Neural cell (in vitro differentiated cells): ENCODE results near the gene CROCC. TPM values are rescaled to one million over a fixed set of nuclear protein-coding genes. Genes with fewer than 3 reads are reported as not detected.

Source experiments
- H2AFZ ChIP-seq: fragments of 200-600, 300-800 bp; sonication (generic), shearing (Covaris generic); 2 replicates; pipeline ENCODE4 v1.6.0; 2014; ENCODE audit warnings: low read depth, mild to moderate bottlenecking, antibody characterized with exemption, low read length, moderate library complexity
- H3F3A ChIP-seq: fragments of 200-600 bp; shearing (Covaris generic); 2 replicates; pipeline ENCODE4 v1.6.1; 2016; ENCODE audit warnings: mild to moderate bottlenecking, moderate library complexity, mixed read lengths, antibody characterized with exemption, low read length; ENCODE audit not compliant: insufficient read depth, poor library complexity, severe bottlenecking
- H3K27ac ChIP-seq: fragments of 200-600, 300-800 bp; sonication (generic), shearing (Covaris generic); 2 replicates; pipeline ENCODE4 v1.5.1; 2014; ENCODE audit warnings: mild to moderate bottlenecking, low read length, moderate library complexity
- H3K27me3 ChIP-seq: fragments of 300-800, 200-600 bp; sonication (generic), shearing (Covaris generic); 2 replicates; pipeline ENCODE4 v1.6.0; 2014; ENCODE audit warnings: mild to moderate bottlenecking, low read depth, low read length, moderate library complexity; ENCODE audit not compliant: insufficient read depth
- H3K36me3 ChIP-seq: fragments of 300-800, 200-600 bp; sonication (generic), shearing (Covaris generic); 2 replicates; pipeline ENCODE4 v1.5.1; 2014; ENCODE audit warnings: mild to moderate bottlenecking, antibody characterized with exemption, low read length, moderate library complexity; ENCODE audit not compliant: insufficient read depth
- H3K4me2 ChIP-seq: fragments of 300-800, 200-600 bp; sonication (generic), shearing (Covaris generic); 2 replicates; pipeline ENCODE4 v1.6.0; 2014; ENCODE audit warnings: mild to moderate bottlenecking, low read length
- H3K4me3 ChIP-seq: fragments of 300-800, 200-600 bp; sonication (generic), shearing (Covaris generic); 2 replicates; pipeline ENCODE4 v1.5.1; 2014; ENCODE audit warnings: mild to moderate bottlenecking, low read length, moderate library complexity
- H3K79me2 ChIP-seq: fragments of 200-600 bp; shearing (Covaris generic); replicated peaks from 2 replicates; pipeline ENCODE4 v1.6.0; 2014; ENCODE audit warnings: mild to moderate bottlenecking, low read length, moderate library complexity; ENCODE audit not compliant: insufficient read depth
- H3K9ac ChIP-seq: fragments of 300-800, 200-600 bp; sonication (generic), shearing (Covaris generic); 2 replicates; pipeline ENCODE4 v1.6.1; 2016; ENCODE audit warnings: mild to moderate bottlenecking, low read length, mixed read lengths
- H3K9me2 ChIP-seq: fragments of 200-600 bp; shearing (Covaris generic); 2 replicates; pipeline ENCODE4 v1.6.1; 2016; ENCODE audit warnings: mild to moderate bottlenecking, low read length, mixed read lengths; ENCODE audit not compliant: insufficient read depth
- H3K9me3 ChIP-seq: fragments of 200-600, 300-800 bp; sonication (generic), shearing (Covaris generic); 2 replicates; pipeline ENCODE4 v1.6.1; 2016; ENCODE audit warnings: mild to moderate bottlenecking, mixed run types, low read length, moderate library complexity, mixed read lengths
- H4K20me1 ChIP-seq: fragments of 200-600 bp; shearing (Covaris generic); 2 replicates; pipeline ENCODE4 v1.6.1; 2016; ENCODE audit warnings: mild to moderate bottlenecking, mixed run types; ENCODE audit not compliant: insufficient read depth
- CTCF ChIP-seq: fragments of 450-650 bp; IDR thresholded peaks from 2 replicates; pipeline ENCODE4 v1.5.1; 2014; ENCODE audit warnings: antibody characterized with exemption, mild to moderate bottlenecking, moderate library complexity; ENCODE audit not compliant: poor library complexity, severe bottlenecking
- EP300 ChIP-seq: fragments of 450-650 bp; conservative IDR thresholded peaks from 2 replicates; pipeline ENCODE4 v1.6.1; 2014; ENCODE audit warnings: antibody characterized with exemption, mild to moderate bottlenecking, moderate library complexity; ENCODE audit not compliant: poor library complexity, severe bottlenecking
- EZH2 ChIP-seq: fragments of 200-600, 300-800 bp; shearing (Covaris generic), sonication (generic); IDR thresholded peaks from 2 replicates; pipeline ENCODE4 v1.6.1; 2014; ENCODE audit warnings: antibody characterized with exemption, low read length, borderline replicate concordance, mild to moderate bottlenecking; ENCODE audit not compliant: insufficient read depth, poor library complexity, severe bottlenecking
- MXI1 ChIP-seq: fragments of 450-650 bp; conservative IDR thresholded peaks from 2 replicates; pipeline ENCODE4 v1.6.1; 2014; ENCODE audit warnings: antibody characterized with exemption, mild to moderate bottlenecking; ENCODE audit not compliant: poor library complexity, severe bottlenecking
- POLR2AphosphoS5 ChIP-seq: IDR thresholded peaks from 2 replicates; pipeline ENCODE4 v1.6.1; 2012
- RAD21 ChIP-seq: fragments of 450-650 bp; conservative IDR thresholded peaks from 2 replicates; pipeline ENCODE4 v1.6.1; 2014; ENCODE audit warnings: antibody characterized with exemption, mild to moderate bottlenecking, moderate library complexity
- SMC3 ChIP-seq: fragments of 450-650 bp; conservative IDR thresholded peaks from 2 replicates; pipeline ENCODE4 v1.6.1; 2014; ENCODE audit warnings: antibody characterized with exemption, mild to moderate bottlenecking, moderate library complexity; ENCODE audit not compliant: poor library complexity
- TAF1 ChIP-seq: IDR thresholded peaks from 2 replicates; pipeline ENCODE4 v1.6.1; 2012; ENCODE audit warnings: low read depth
- polyA plus RNA-seq: library from polyadenylated mRNA; depleted of rRNA; stranded (reverse); fragments of >200 nt; gene quantifications from 2 replicates; pipeline ENCODE4 v1.2.3, GENCODE V29; 2014
- TF ChIP-seq, protein P1 (sequence below): IDR thresholded peaks from 2 replicates; pipeline ENCODE4 v1.6.1; 2012; ENCODE audit warnings: borderline replicate concordance

Gene CROCC
- polyA plus RNA-seq, 1 donor from 2014 or later: 26.3 TPM

- no peak for TF ChIP-seq EZH2
- TF ChIP-seq SMC3: no peak
- TF ChIP-seq, protein P1, sequence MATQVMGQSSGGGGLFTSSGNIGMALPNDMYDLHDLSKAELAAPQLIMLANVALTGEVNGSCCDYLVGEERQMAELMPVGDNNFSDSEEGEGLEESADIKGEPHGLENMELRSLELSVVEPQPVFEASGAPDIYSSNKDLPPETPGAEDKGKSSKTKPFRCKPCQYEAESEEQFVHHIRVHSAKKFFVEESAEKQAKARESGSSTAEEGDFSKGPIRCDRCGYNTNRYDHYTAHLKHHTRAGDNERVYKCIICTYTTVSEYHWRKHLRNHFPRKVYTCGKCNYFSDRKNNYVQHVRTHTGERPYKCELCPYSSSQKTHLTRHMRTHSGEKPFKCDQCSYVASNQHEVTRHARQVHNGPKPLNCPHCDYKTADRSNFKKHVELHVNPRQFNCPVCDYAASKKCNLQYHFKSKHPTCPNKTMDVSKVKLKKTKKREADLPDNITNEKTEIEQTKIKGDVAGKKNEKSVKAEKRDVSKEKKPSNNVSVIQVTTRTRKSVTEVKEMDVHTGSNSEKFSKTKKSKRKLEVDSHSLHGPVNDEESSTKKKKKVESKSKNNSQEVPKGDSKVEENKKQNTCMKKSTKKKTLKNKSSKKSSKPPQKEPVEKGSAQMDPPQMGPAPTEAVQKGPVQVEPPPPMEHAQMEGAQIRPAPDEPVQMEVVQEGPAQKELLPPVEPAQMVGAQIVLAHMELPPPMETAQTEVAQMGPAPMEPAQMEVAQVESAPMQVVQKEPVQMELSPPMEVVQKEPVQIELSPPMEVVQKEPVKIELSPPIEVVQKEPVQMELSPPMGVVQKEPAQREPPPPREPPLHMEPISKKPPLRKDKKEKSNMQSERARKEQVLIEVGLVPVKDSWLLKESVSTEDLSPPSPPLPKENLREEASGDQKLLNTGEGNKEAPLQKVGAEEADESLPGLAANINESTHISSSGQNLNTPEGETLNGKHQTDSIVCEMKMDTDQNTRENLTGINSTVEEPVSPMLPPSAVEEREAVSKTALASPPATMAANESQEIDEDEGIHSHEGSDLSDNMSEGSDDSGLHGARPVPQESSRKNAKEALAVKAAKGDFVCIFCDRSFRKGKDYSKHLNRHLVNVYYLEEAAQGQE: no peak
- no peak for TF ChIP-seq MXI1
- TF ChIP-seq TAF1: no peak
- TF ChIP-seq EP300: no peak
- no peak for TF ChIP-seq POLR2AphosphoS5
- no peak for TF ChIP-seq RAD21
- no peak for TF ChIP-seq CTCF
- Histone ChIP-seq H3F3A (no peaks in the 10 kb centered on the region), H3K27ac (no peak overlapping the region), H3K9ac (no peak overlapping the region), H3K4me3 (no peak overlapping the region), H4K20me1 (no peaks in the 10 kb centered on the region), H3K4me2 (no peak overlapping the region), H3K79me2 (no peaks in the 10 kb centered on the region), H2AFZ (no peak overlapping the region), H3K9me2 (no peaks in the 10 kb centered on the region), H3K27me3 (no peaks in the 10 kb centered on the region), H3K9me3 (no peaks in the 10 kb centered on the region), H3K36me3 (no peaks in the 10 kb centered on the region)
These were observed 43.8 kb downstream of the CROCC start for GRCh38 chr1:16965486-16966067.

DNA sequence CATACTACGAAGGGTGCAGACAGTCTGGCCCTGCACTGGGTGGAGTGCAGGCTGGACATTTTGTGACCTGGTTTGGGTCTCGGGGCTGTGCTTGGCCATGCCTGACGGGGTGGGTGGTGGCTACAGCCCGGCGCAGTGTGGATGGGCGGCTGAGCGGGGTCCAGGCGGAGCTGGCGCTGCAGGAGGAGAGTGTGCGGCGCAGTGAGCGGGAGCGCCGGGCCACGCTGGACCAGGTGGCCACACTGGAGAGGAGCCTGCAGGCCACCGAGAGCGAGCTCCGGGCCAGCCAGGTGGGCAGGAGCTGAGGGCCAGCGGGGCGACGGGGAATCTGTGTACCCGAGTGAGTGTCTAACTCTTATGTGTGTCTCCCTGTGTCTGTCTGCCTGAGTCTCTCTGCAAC lies 44.6 kb downstream of the CROCC start:
- H3K9ac ChIP-seq: no peak overlapping the region
- no peaks in the 10 kb centered on the region for H3K9me3 ChIP-seq
- TF ChIP-seq, protein P1: no peak
- TF ChIP-seq POLR2AphosphoS5: no peak
- no peak for TF ChIP-seq SMC3
- H3K4me3 ChIP-seq: no peak overlapping the region
- no peaks in the 10 kb centered on the region for H3K27me3 ChIP-seq
- no peaks in the 10 kb centered on the region for H4K20me1 ChIP-seq
- H3F3A ChIP-seq: no peaks in the 10 kb centered on the region
- no peaks in the 10 kb centered on the region for H3K36me3 ChIP-seq
- no peak overlapping the region for H3K27ac ChIP-seq
- no peaks in the 10 kb centered on the region for H3K79me2 ChIP-seq
- no peaks in the 10 kb centered on the region for H3K9me2 ChIP-seq
- no peak overlapping the region for H3K4me2 ChIP-seq
- H2AFZ ChIP-seq: no peak overlapping the region
